Measurements from ENCODE around the gene SERPINA1.

The SERPINA1 gene

DNA sequence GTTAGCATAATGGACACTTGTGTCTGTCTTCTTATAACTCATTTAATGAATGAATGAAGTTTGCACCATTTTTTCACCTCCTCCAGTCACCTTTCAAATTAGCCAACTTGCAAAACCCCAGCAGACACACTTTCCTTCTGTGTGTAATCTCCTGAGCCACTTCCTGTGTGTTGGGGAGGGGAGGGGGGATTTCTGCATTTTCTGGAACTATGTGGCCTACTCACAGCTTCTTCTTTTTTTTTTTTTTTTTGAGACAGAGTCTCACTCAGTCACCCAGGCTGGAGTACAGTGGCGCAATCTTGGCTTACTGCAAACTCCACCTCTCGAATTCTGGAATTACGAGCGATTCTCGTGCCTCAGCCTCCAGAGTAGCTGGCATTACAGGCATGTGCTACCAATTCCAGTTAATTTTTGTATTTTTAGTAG, 4.1 kb upstream of the SERPINA1 start:
- no peaks in the 10 kb centered on the region for H3K4me1 ChIP-seq (ENCODE audit: control insufficient read depth, insufficient read depth, low read length, poor library complexity, severe bottlenecking)
- no peak for DNase-seq
- H3K36me3 ChIP-seq (ENCODE audit: control insufficient read depth, insufficient read depth, low read length), result no peaks in the 10 kb centered on the region
- no peak overlapping the region for H3K4me3 ChIP-seq (ENCODE audit: insufficient read depth, low read depth, low read length, poor library complexity, severe bottlenecking)
- H3K27ac ChIP-seq (ENCODE audit: insufficient read depth, low read length, poor library complexity, severe bottlenecking), result no peak overlapping the region
- H3K9me3 ChIP-seq (ENCODE audit: control insufficient read depth, low read length), result no peaks in the 10 kb centered on the region
- H3K27me3 ChIP-seq (replicated peaks; ENCODE audit: control insufficient read depth, insufficient read depth, low read length, poor library complexity, severe bottlenecking), result no peaks in the 10 kb centered on the region

DNA sequence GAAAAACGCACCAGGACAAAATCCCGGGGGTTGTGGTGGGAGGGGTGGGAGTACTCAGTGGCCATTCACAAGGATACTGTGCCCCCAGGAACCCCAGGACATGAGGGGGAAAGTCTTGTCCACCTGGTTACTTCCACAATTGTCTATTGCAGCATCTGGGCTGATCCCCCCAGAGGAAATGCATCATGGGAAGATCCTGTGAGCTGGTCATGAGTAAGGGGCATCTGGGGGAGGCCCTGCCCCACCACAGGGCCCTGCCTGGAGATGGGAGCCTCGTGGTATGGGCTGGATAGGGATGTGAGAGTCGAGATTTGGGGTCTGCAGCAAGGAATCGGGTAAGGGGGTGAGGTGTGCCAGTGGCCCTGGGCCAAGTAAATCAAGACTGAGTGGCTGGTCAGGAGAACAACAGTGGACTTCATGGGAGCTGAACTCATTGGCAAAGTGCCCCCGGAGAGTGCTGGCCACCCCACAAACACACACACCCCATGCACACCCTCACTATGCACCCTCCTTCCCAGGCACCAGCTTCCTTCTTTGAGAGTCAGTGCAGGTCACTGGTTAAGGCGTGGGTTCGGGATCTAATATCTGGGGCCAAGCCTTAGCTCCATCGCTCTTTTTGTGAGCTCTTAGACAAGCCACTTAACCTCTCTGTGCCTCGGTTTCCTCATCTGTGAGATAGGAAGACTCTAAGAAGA, 3.0 kb upstream of the SERPINA1 start:
- DNase-seq, result no peak
- H3K36me3 ChIP-seq (ENCODE audit: control insufficient read depth, insufficient read depth, low read length), result no peaks in the 10 kb centered on the region
- H3K4me1 ChIP-seq (ENCODE audit: control insufficient read depth, insufficient read depth, low read length, poor library complexity, severe bottlenecking), result no peaks in the 10 kb centered on the region
- no peak overlapping the region for H3K4me3 ChIP-seq (ENCODE audit: insufficient read depth, low read depth, low read length, poor library complexity, severe bottlenecking)
- no peaks in the 10 kb centered on the region for H3K9me3 ChIP-seq (ENCODE audit: control insufficient read depth, low read length)
- H3K27me3 ChIP-seq (replicated peaks; ENCODE audit: control insufficient read depth, insufficient read depth, low read length, poor library complexity, severe bottlenecking), result no peaks in the 10 kb centered on the region
- no peak overlapping the region for H3K27ac ChIP-seq (ENCODE audit: insufficient read depth, low read length, poor library complexity, severe bottlenecking)

DNA sequence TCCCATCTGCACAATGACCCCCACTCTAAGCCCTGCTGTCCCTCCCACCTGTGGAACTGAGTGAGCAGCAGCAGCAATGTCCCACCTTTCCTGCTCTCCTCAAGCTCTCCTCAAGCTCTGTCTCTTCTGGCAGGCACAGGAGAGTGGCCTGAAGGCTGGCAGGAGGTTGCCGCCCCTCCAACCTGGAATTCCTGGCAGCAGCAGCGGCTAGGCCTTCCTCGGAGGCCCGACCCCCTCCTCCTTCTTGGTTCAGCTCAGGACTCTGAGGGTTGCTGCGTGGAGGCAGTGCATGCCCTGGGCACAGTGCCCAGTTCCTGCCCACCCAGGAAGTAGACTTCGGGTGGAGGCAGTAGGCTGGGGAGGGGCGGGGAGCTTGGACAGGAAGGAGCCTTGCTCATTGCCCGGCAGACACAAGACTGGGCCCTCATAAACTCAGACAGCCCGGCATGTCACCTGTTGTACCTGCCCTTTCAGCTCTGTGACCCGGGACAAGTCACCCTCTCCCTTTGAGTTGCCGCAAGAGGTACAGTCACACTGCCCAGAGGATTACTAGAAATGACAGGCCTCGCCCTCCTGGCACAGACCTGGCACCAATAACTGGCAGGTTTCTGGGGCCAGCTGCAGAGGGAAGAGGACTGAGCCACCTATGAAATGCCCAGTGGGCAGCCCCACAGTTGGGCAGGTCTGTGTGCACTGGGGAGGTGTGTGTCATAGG, 2.1 kb upstream of the SERPINA1 start:
- Histone ChIP-seq H3K4me1 (ENCODE audit: control insufficient read depth, insufficient read depth, low read length, poor library complexity, severe bottlenecking) (no peaks in the 10 kb centered on the region), H3K36me3 (ENCODE audit: control insufficient read depth, insufficient read depth, low read length) (no peaks in the 10 kb centered on the region), H3K27me3 (replicated peaks; ENCODE audit: control insufficient read depth, insufficient read depth, low read length, poor library complexity, severe bottlenecking) (no peaks in the 10 kb centered on the region), H3K9me3 (ENCODE audit: control insufficient read depth, low read length) (no peaks in the 10 kb centered on the region), H3K4me3 (ENCODE audit: insufficient read depth, low read depth, low read length, poor library complexity, severe bottlenecking) (no peak overlapping the region), H3K27ac (ENCODE audit: insufficient read depth, low read length, poor library complexity, severe bottlenecking) (no peak overlapping the region)
- DNase-seq, result no peak

DNA sequence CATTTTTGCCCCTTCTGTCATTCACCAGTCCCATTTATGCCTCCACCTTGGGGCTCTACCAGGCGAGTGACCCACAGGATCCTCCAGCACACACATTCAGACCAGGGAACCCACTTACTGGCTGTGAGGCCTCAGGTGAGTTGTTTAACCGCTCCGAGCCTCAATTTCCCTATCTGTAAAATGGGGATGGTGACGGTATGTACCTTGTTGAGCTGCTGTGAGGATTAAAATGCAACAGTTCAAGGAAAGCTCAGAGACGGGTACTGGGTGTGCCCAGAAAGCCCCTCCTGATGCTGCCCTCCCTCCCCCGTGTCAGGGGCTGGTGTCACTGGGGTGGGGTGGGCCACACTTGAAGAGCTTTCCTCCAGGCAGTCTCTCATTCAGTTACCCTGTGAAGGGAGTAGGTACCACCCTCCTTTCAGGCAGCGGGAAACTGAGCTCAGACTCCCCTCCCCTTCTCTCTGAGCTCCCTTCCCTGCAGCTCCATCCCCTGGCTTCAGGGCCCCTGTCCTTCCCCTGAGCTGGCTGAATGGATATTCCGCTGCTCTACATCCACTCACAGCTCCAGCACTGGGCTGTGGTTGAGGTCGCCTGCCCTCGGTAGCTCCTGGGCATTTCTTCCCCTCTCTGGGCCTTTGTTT, 1.4 kb upstream of the SERPINA1 start:
- Histone ChIP-seq H3K36me3 (ENCODE audit: control insufficient read depth, insufficient read depth, low read length) (no peaks in the 10 kb centered on the region), H3K4me1 (ENCODE audit: control insufficient read depth, insufficient read depth, low read length, poor library complexity, severe bottlenecking) (no peaks in the 10 kb centered on the region), H3K4me3 (ENCODE audit: insufficient read depth, low read depth, low read length, poor library complexity, severe bottlenecking) (no peak overlapping the region), H3K27ac (ENCODE audit: insufficient read depth, low read length, poor library complexity, severe bottlenecking) (no peak overlapping the region), H3K27me3 (replicated peaks; ENCODE audit: control insufficient read depth, insufficient read depth, low read length, poor library complexity, severe bottlenecking) (no peaks in the 10 kb centered on the region), H3K9me3 (ENCODE audit: control insufficient read depth, low read length) (no peaks in the 10 kb centered on the region)
- DNase-seq, result no peak

DNA sequence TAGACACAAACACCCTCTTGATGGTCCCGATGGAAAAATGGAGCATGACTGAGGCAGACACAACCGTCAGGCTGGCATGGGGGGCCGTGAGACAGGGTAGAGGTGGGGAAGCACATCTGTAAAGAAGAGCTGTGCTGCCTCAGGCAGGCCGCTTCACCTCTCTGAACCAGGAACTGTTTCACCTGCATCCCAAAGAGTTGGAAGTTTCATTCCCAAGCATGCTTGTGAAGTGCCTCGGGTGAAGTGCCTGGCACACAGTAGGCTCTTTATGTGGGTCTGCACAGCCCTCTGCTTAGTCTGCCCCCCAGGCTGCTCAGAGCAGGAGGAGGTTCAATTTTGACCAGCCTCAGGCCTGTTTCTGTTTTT, 685 bp upstream of the SERPINA1 start:
- Histone ChIP-seq H3K9me3 (ENCODE audit: control insufficient read depth, low read length) (no peaks in the 10 kb centered on the region), H3K4me3 (ENCODE audit: insufficient read depth, low read depth, low read length, poor library complexity, severe bottlenecking) (no peak overlapping the region), H3K27me3 (replicated peaks; ENCODE audit: control insufficient read depth, insufficient read depth, low read length, poor library complexity, severe bottlenecking) (no peaks in the 10 kb centered on the region), H3K4me1 (ENCODE audit: control insufficient read depth, insufficient read depth, low read length, poor library complexity, severe bottlenecking) (no peaks in the 10 kb centered on the region), H3K36me3 (ENCODE audit: control insufficient read depth, insufficient read depth, low read length) (no peaks in the 10 kb centered on the region), H3K27ac (ENCODE audit: insufficient read depth, low read length, poor library complexity, severe bottlenecking) (no peak overlapping the region)
- DNase-seq, result no peak

DNA sequence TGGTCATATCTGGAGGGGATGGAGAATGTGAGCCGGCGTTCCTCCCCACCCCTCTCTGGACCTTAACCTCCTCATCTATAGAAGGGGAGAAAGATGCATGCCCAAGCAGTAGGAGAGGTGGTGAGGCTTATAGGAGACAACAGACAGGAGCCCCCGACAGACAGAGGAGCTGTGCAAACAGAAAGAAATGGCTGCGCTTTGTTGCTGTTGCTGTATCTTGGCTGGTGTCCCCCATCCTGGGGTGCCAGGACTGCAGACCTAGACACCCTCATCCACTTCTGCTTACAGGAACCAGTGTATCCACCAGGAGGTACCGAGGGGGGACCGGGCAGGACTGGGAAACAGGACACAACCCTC, 397 bp downstream of the SERPINA1 start:
- Histone ChIP-seq H3K36me3 (ENCODE audit: control insufficient read depth, insufficient read depth, low read length) (no peaks in the 10 kb centered on the region), H3K27ac (ENCODE audit: insufficient read depth, low read length, poor library complexity, severe bottlenecking) (no peak overlapping the region), H3K4me1 (ENCODE audit: control insufficient read depth, insufficient read depth, low read length, poor library complexity, severe bottlenecking) (no peaks in the 10 kb centered on the region), H3K9me3 (ENCODE audit: control insufficient read depth, low read length) (no peaks in the 10 kb centered on the region), H3K4me3 (ENCODE audit: insufficient read depth, low read depth, low read length, poor library complexity, severe bottlenecking) (no peak overlapping the region), H3K27me3 (replicated peaks; ENCODE audit: control insufficient read depth, insufficient read depth, low read length, poor library complexity, severe bottlenecking) (no peaks in the 10 kb centered on the region)
- no peak for DNase-seq

DNA sequence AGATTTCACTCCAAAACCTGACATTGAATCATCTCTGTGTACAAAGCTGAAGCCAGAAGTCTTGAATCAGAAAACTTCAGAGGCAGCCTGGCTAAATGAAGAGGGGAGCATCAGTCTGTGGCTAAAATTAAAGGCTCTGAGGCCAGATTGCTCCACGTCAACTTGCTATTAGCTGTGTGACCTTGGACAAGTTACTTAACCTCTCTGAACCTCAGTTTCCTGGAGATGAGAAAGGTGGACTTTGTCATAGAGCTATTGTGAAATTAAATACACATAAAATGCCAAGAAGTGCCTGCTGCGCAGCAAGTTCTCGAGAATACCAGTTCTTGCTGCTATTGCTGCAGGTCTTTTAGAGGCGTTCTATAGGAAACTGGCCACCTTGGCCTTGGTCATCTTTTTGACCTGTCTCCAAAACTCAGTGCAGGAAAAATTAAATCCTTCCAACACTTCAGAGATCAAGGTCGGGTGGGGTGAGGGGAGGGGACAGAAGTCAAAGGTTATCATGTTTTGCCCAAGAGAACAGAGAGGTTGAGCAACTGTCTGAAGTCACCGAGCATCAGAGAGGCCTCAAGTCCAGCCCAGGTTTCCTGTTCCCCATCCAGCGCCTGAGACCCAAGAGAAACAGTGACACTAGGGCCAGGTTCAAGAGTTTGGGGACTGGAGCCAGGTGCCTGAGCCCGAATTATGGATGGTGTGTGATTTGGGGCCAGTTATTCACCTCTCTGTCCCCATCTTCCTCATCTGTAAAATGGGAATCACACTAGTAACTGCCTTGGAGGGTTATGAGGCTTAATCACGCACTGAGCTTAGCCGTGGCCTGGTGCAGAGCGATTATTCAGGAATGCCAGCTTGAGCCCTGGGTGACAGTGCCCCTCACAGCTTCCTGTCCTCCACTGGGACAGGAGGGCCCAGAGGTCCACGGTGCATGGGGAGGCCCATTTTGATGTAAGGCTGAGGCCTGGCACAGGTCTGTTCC, 1.1 kb downstream of the SERPINA1 start:
- Histone ChIP-seq H3K4me3 (ENCODE audit: insufficient read depth, low read depth, low read length, poor library complexity, severe bottlenecking) (no peak overlapping the region), H3K9me3 (ENCODE audit: control insufficient read depth, low read length) (no peaks in the 10 kb centered on the region), H3K4me1 (ENCODE audit: control insufficient read depth, insufficient read depth, low read length, poor library complexity, severe bottlenecking) (no peaks in the 10 kb centered on the region), H3K36me3 (ENCODE audit: control insufficient read depth, insufficient read depth, low read length) (no peaks in the 10 kb centered on the region), H3K27me3 (replicated peaks; ENCODE audit: control insufficient read depth, insufficient read depth, low read length, poor library complexity, severe bottlenecking) (no peaks in the 10 kb centered on the region), H3K27ac (ENCODE audit: insufficient read depth, low read length, poor library complexity, severe bottlenecking) (no peak overlapping the region)
- DNase-seq, result no peak

DNA sequence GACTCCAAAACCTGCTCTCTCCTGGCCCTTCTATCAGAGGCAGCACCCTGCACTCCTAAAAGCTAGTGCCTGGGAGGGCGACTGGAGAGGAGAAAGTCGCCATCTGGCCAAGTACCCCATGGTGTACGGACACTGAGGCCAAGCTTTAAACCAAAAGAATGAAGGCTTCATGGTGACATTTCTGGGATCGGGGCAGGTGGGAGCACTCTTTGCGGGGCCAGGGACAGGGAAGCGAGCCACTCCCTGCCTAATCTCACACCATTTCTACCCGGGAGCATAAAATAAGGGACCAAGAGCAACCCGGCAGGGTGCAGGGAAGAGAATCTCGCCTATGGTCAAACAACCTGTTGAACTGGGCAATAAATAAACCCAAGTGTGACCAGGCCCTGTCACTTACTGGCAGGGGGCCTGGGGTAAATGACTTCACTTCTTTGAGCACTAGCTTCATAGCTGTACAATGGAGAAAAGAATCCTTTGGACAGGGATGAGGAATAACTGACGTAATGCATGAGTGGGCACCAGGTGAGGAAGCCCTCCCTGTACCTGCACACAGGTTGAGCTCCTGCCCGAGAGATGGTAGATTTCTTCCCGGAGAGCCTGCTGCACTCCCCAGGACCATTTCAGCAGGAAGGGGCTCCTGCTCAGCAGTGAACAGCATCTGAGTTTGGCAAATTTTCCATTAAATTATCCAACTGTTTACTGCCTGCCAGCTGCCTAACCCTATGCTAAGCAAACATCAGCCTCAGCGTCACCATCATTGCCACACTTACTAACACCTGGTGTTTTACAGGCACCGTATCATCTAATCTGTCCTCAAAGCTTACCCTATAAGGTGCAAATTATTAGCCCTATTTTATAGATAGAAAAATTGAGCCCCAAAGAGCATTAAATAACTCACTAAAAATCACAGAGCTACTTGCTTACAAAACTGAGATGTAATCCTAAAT, 2.0 kb downstream of the SERPINA1 start:
- no peaks in the 10 kb centered on the region for H3K36me3 ChIP-seq (ENCODE audit: control insufficient read depth, insufficient read depth, low read length)
- H3K27ac ChIP-seq (ENCODE audit: insufficient read depth, low read length, poor library complexity, severe bottlenecking), result no peak overlapping the region
- no peaks in the 10 kb centered on the region for H3K27me3 ChIP-seq (replicated peaks; ENCODE audit: control insufficient read depth, insufficient read depth, low read length, poor library complexity, severe bottlenecking)
- no peaks in the 10 kb centered on the region for H3K4me1 ChIP-seq (ENCODE audit: control insufficient read depth, insufficient read depth, low read length, poor library complexity, severe bottlenecking)
- no peaks in the 10 kb centered on the region for H3K9me3 ChIP-seq (ENCODE audit: control insufficient read depth, low read length)
- DNase-seq, result no peak
- no peak overlapping the region for H3K4me3 ChIP-seq (ENCODE audit: insufficient read depth, low read depth, low read length, poor library complexity, severe bottlenecking)

DNA sequence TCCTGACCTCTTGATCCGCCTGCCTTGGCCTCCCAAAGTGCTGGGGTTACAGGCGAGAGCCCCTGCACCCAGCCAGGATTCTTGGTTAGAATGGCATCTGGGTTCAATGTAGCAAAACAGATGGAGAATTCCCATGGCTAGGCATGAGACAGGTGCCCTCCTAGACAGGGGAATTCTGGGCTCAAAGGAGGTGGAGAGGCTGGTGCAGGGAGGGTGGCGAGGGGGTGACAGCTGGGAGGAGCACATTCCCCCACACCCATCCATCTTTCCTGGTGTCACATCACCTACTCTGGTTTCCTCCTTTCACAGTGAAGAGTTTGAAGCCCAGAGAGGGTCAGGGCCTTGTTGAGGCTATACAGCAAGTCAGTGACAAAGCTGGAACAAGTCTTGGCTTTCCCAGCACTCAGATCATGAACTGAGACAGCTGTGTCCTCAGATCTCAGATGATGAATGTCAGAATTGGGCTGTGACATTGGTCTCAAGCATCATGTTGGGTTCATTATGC, 2.8 kb downstream of the SERPINA1 start:
- Histone ChIP-seq H3K27ac (ENCODE audit: insufficient read depth, low read length, poor library complexity, severe bottlenecking) (no peak overlapping the region), H3K4me1 (ENCODE audit: control insufficient read depth, insufficient read depth, low read length, poor library complexity, severe bottlenecking) (no peaks in the 10 kb centered on the region), H3K9me3 (ENCODE audit: control insufficient read depth, low read length) (no peaks in the 10 kb centered on the region), H3K4me3 (ENCODE audit: insufficient read depth, low read depth, low read length, poor library complexity, severe bottlenecking) (no peak overlapping the region), H3K36me3 (ENCODE audit: control insufficient read depth, insufficient read depth, low read length) (no peaks in the 10 kb centered on the region), H3K27me3 (replicated peaks; ENCODE audit: control insufficient read depth, insufficient read depth, low read length, poor library complexity, severe bottlenecking) (no peaks in the 10 kb centered on the region)
- no peak for DNase-seq
